ENCODE results near the gene CXorf58. TPM values are rescaled to one million over a fixed set of nuclear protein-coding genes. Genes with fewer than 3 reads are reported as not detected.

CXorf58 gene
- total RNA-seq, 1 experiment from 2014 or later = not detected

DNA sequence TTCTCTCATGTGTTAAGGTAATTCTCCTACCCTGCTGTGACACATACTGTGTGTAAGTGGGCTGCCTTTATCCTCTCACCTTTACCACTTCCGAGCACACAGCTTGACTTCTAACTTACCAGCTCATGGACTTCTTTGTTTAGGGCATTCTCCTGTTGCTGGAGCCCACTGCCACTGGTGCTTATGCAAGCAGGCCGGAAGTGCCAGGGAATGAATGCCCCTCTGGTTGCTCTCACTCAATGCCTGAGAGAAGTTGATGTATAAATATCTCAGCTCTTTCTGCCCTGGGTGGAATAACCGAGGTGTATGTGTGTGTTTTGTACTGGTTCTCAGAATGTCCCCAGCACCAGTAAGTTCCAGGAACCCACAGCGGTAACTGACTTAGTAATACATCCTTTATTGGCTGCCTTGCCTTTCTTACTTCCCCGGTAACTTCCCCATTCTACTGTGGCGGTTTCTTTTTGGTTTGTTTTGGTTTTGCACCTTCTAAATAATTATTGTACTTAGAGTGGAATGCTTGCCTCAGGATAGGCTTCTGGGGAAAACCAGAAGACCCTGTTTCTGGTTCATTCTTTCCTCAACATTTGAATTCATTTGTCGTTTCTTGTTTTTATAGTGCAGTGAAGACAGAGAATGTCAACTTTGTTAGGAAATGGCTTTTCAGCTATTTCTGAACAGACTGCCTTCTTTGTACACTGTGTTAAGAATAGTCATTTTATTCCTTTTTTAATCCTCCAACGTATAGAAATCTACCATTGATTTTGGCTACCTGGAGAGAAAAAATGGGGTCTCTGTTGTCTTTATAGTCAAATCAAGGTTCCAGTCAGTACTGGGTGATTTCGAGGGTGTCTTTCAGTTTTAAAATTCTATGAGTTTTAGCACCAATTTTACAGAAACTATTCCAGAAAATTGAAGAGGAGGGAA, 45.4 kb downstream of the CXorf58 start:
- intact Hi-C loops (cut with micrococcal nuclease) = no loop called here
- CTCF ChIA-PET = no interaction called here
- H3K9ac ChIP-seq (ENCODE audit: low read length) = no peak overlapping the region

GRCh38 chrX:23953908-23954269, 46.1 kb downstream of the CXorf58 start:
- Histone ChIP-seq H3K9me3 (ENCODE audit: control insufficient read depth in 1 of 2, insufficient read depth in 1 of 2, low read depth in 1 of 2, low read length in 2 of 2) (no peaks in the 10 kb centered on the region), H3K36me3 (ENCODE audit: control insufficient read depth in 1 of 2, insufficient read depth in 2 of 2, low read length in 2 of 2) (no peaks in the 10 kb centered on the region), H2AFZ (ENCODE audit: low read depth, low read length, poor library complexity, severe bottlenecking) (no peak overlapping the region), H3K27ac (ENCODE audit: low read depth, low read length) (no peak overlapping the region), H3K4me3 (replicated peaks in 1 of 2; ENCODE audit: low read depth in 1 of 2, low read length in 2 of 2) (no peak overlapping the region), H3K4me2 (ENCODE audit: low read length) (no peak overlapping the region), H3K4me1 (ENCODE audit: control insufficient read depth in 1 of 2, insufficient read depth in 2 of 2, low read length in 2 of 2) (no peaks in the 10 kb centered on the region), H4K20me1 (ENCODE audit: insufficient read depth) (no peaks in the 10 kb centered on the region), H3K79me2 (ENCODE audit: insufficient read depth, low read length) (no peaks in the 10 kb centered on the region), H3K27me3 (ENCODE audit: insufficient read depth, low read length) (no peaks in the 10 kb centered on the region), H3K9me2 (ENCODE audit: insufficient read depth) (no peaks in the 10 kb centered on the region), H3K9ac (ENCODE audit: low read length) (no peak overlapping the region)
- TF ChIP-seq CBX3 (IDR thresholded peaks at IDR 0.05; ENCODE audit: low read depth) (no peak), CTCF (IDR thresholded peaks at IDR 0.05 in 2 of 3, conservative IDR thresholded peaks at IDR 0.05 in 1 of 3; ENCODE audit: borderline replicate concordance in 1 of 3, insufficient read depth in 1 of 3, low read depth in 2 of 3, low read length in 2 of 3) (0 out of 6 replicates have a peak, but pooled peaks of 1 of the 3 experiments have one; percentile 5), JUND (IDR thresholded peaks at IDR 0.05) (no peak), EGR1 (IDR thresholded peaks at IDR 0.05; ENCODE audit: low read depth) (no peak)
- intact Hi-C loops (cut with micrococcal nuclease) = no loop called here
- ChIA-PET RAD21 (ENCODE audit: low non-redundant PET in 1 of 2, low total read pairs in 2 of 2, uncharacterized antibody in 2 of 2, unreplicated experiment in 2 of 2) (no interaction called here), CTCF (no interaction called here), POLR2A (no interaction called here)
- no TSS peak for BruUV-seq (replicated peaks)
- ATAC-seq = no peak
- DNase-seq (ENCODE audit: low read depth, low spot score) = no peak

More for the DNA sequence above, 45.4 kb downstream of the CXorf58 start:
- BruUV-seq (replicated peaks) = no TSS peak
- Histone ChIP-seq H3K27me3 (ENCODE audit: insufficient read depth, low read length) (no peaks in the 10 kb centered on the region), H3K36me3 (ENCODE audit: control insufficient read depth in 1 of 2, insufficient read depth in 2 of 2, low read length in 2 of 2) (no peaks in the 10 kb centered on the region), H4K20me1 (ENCODE audit: insufficient read depth) (no peaks in the 10 kb centered on the region), H3K4me2 (ENCODE audit: low read length) (no peak overlapping the region), H3K79me2 (ENCODE audit: insufficient read depth, low read length) (no peaks in the 10 kb centered on the region), H3K4me3 (replicated peaks in 1 of 2; ENCODE audit: low read depth in 1 of 2, low read length in 2 of 2) (no peak overlapping the region), H3K4me1 (ENCODE audit: control insufficient read depth in 1 of 2, insufficient read depth in 2 of 2, low read length in 2 of 2) (no peaks in the 10 kb centered on the region), H3K9me2 (ENCODE audit: insufficient read depth) (no peaks in the 10 kb centered on the region), H2AFZ (ENCODE audit: low read depth, low read length, poor library complexity, severe bottlenecking) (no peak overlapping the region), H3K9me3 (ENCODE audit: control insufficient read depth in 1 of 2, insufficient read depth in 1 of 2, low read depth in 1 of 2, low read length in 2 of 2) (no peaks in the 10 kb centered on the region), H3K27ac (ENCODE audit: low read depth, low read length) (no peak overlapping the region)
- TF ChIP-seq EGR1 (IDR thresholded peaks at IDR 0.05; ENCODE audit: low read depth) = no peak
- TF ChIP-seq CEBPB (IDR thresholded peaks at IDR 0.05; ENCODE audit: low read depth) = no peak
- TF ChIP-seq EZH2phosphoT487 (IDR thresholded peaks at IDR 0.05; ENCODE audit: borderline replicate concordance) = no peak
- DNase-seq (ENCODE audit: low read depth, low spot score) (no peak), ATAC-seq (no peak)
- RAD21 ChIA-PET (ENCODE audit: low non-redundant PET in 1 of 2, low total read pairs in 2 of 2, uncharacterized antibody in 2 of 2, unreplicated experiment in 2 of 2) = no interaction called here
- POLR2A ChIA-PET = no interaction called here

Measured in HCT116 (cell line).